Mesendoderm (in vitro differentiated cells): Measurements from ENCODE around the gene GTF2F2.
"Not testable (repeated sequence)": the region's sequence is repeated elsewhere in the genome, so short reads cannot be mapped to it uniquely, and the experiment has no call there.

Experiments
- DNase-seq: peaks from one replicate; pipeline ENCODE4 v3.0.0; 2013
- H2AK5ac ChIP-seq: 2 replicates; pipeline ENCODE4 v1.6.1; 2013; ENCODE audit warnings: low read length, inconsistent platforms
- H2BK120ac ChIP-seq: 2 replicates; pipeline ENCODE4 v1.6.1; 2013; ENCODE audit warnings: low read depth, mild to moderate bottlenecking, low read length, moderate library complexity, mixed read lengths
- H2BK15ac ChIP-seq: replicated peaks from 2 replicates; pipeline ENCODE4 v1.6.1; 2013; ENCODE audit warnings: low read depth, mild to moderate bottlenecking, moderate library complexity
- H2BK5ac ChIP-seq: 2 replicates; pipeline ENCODE4 v1.6.1; 2013; ENCODE audit warnings: low read length, inconsistent platforms
- H3K18ac ChIP-seq: 2 replicates; pipeline ENCODE4 v1.6.1; 2013; ENCODE audit warnings: mild to moderate bottlenecking, low read length, mixed read lengths
- H3K23ac ChIP-seq: one replicate; pipeline ENCODE4 v1.6.1; 2013; ENCODE audit warnings: low read length
- H3K27ac ChIP-seq: 2 replicates; pipeline ENCODE4 v1.5.1; 2013; ENCODE audit warnings: low read depth, mild to moderate bottlenecking, inconsistent platforms, low read length, moderate library complexity
- H3K27me3 ChIP-seq: 2 replicates; pipeline ENCODE4 v1.6.1; 2013; ENCODE audit warnings: low read length, control low read depth, mild to moderate bottlenecking, inconsistent platforms; ENCODE audit not compliant: insufficient read depth, poor library complexity
- H3K36me3 ChIP-seq: 2 replicates; pipeline ENCODE4 v1.6.1; 2013; ENCODE audit warnings: low read length, inconsistent platforms; ENCODE audit not compliant: control insufficient read depth, insufficient read depth
- H3K4ac ChIP-seq: one replicate; pipeline ENCODE4 v1.6.1; 2013; ENCODE audit warnings: low read depth, mild to moderate bottlenecking, low read length, moderate library complexity
- H3K4me1 ChIP-seq: 2 replicates; pipeline ENCODE4 v1.6.1; 2013; ENCODE audit warnings: low read depth, low read length, inconsistent platforms; ENCODE audit not compliant: control insufficient read depth
- H3K4me2 ChIP-seq: 2 replicates; pipeline ENCODE4 v1.6.1; 2013; ENCODE audit warnings: low read length
- H3K4me3 ChIP-seq: 2 replicates; pipeline ENCODE4 v1.5.1; 2013; ENCODE audit warnings: mild to moderate bottlenecking, low read length
- H3K56ac ChIP-seq: one replicate; pipeline ENCODE4 v1.6.1; 2013; ENCODE audit warnings: low read length
- H3K79me1 ChIP-seq: 2 replicates; pipeline ENCODE4 v1.6.1; 2013; ENCODE audit warnings: low read length, inconsistent platforms
- H3K79me2 ChIP-seq: 2 replicates; pipeline ENCODE4 v1.6.1; 2013; ENCODE audit warnings: mild to moderate bottlenecking, low read length; ENCODE audit not compliant: control insufficient read depth, insufficient read depth
- H3K9ac ChIP-seq: 2 replicates; pipeline ENCODE4 v1.6.1; 2013; ENCODE audit warnings: low read length, inconsistent platforms
- H4K5ac ChIP-seq: one replicate; pipeline ENCODE4 v1.6.1; 2013; ENCODE audit warnings: low read length
- H4K8ac ChIP-seq: one replicate; pipeline ENCODE4 v1.6.1; 2013; ENCODE audit warnings: low read depth, mild to moderate bottlenecking, control low read depth, low read length, moderate library complexity
- whole genome bisulfite sequencing: extraction: QIAGEN DNeasy Blood & Tissue Kit; methylation state at CpG from one replicate; pipeline ENCODE4 v1.1.7; 2013; ENCODE audit warnings: low lambda C conversion rate, missing lambda C conversion rate; ENCODE audit not compliant: insufficient coverage; ENCODE audit errors: extremely low coverage; 5-methylcytosine and 5-hydroxymethylcytosine counted together

The GTF2F2 gene

GRCh38 chr13:45292176-45292575, 171.9 kb downstream of the GTF2F2 start:
- Histone ChIP-seq H3K9ac (no peak overlapping the region), H3K56ac (no peak overlapping the region), H3K79me1 (no peaks in the 10 kb centered on the region), H3K4me3 (no peak overlapping the region), H3K36me3 (peaks cover 2% of the 10 kb centered on the region), H3K4me2 (no peak overlapping the region), H3K79me2 (no peaks in the 10 kb centered on the region), H3K27ac (no peak overlapping the region), H2BK120ac (no peak overlapping the region), H3K23ac (no peak overlapping the region), H2BK5ac (no peak overlapping the region), H3K4me1 (no peaks in the 10 kb centered on the region), H2BK15ac (no peak overlapping the region), H4K8ac (no peak overlapping the region), H3K18ac (no peak overlapping the region), H4K5ac (no peak overlapping the region), H3K4ac (no peak overlapping the region), H2AK5ac (no peak overlapping the region), H3K27me3 (no peaks in the 10 kb centered on the region)
- WGBS: no CpG with 5 or more reads among the region's 1 CpG
- DNase-seq: no peak

GRCh38 chr13:45295536-45295935, 175.2 kb downstream of the GTF2F2 start:
- H2BK5ac ChIP-seq: no peak overlapping the region
- no peak overlapping the region for H4K8ac ChIP-seq
- H3K23ac ChIP-seq: no peak overlapping the region
- peaks cover 2% of the 10 kb centered on the region for H3K36me3 ChIP-seq
- no peak for DNase-seq
- no peak overlapping the region for H2BK120ac ChIP-seq
- no peak overlapping the region for H2BK15ac ChIP-seq
- H3K79me1 ChIP-seq: no peaks in the 10 kb centered on the region
- no peak overlapping the region for H3K4ac ChIP-seq
- H4K5ac ChIP-seq: no peak overlapping the region
- H2AK5ac ChIP-seq: no peak overlapping the region
- no peak overlapping the region for H3K9ac ChIP-seq
- H3K18ac ChIP-seq: no peak overlapping the region
- H3K79me2 ChIP-seq: no peaks in the 10 kb centered on the region
- H3K4me3 ChIP-seq: no peak overlapping the region
- no peak overlapping the region for H3K4me2 ChIP-seq
- H3K4me1 ChIP-seq: peaks cover 2% of the 10 kb centered on the region
- no CpG with 5 or more reads among the region's 7 CpGs for WGBS
- no peak overlapping the region for H3K56ac ChIP-seq
- H3K27me3 ChIP-seq: no peaks in the 10 kb centered on the region
- no peak overlapping the region for H3K27ac ChIP-seq

GRCh38 chr13:45296259-45296658, 175.9 kb downstream of the GTF2F2 start:
- H2BK120ac ChIP-seq: no peak overlapping the region
- DNase-seq: no peak

GRCh38 chr13:45297456-45298205, 177.3 kb downstream of the GTF2F2 start:
- WGBS: no CpG with 5 or more reads among the region's 7 CpGs

More at GRCh38 chr13:45296259-45296658, 175.9 kb downstream of the GTF2F2 start:
- no peaks in the 10 kb centered on the region for H3K27me3 ChIP-seq
- H3K79me1 ChIP-seq: no peaks in the 10 kb centered on the region
- H2BK15ac ChIP-seq: no peak overlapping the region
- H4K8ac ChIP-seq: no peak overlapping the region
- H3K79me2 ChIP-seq: no peaks in the 10 kb centered on the region
- H3K36me3 ChIP-seq: peaks cover 2% of the 10 kb centered on the region
- no peak overlapping the region for H4K5ac ChIP-seq
- no peak overlapping the region for H3K9ac ChIP-seq
- no peak overlapping the region for H3K27ac ChIP-seq
- H3K4me1 ChIP-seq: peaks cover 4% of the 10 kb centered on the region
- no peak overlapping the region for H2AK5ac ChIP-seq
- H2BK5ac ChIP-seq: no peak overlapping the region
- no peak overlapping the region for H3K4ac ChIP-seq
- no peak overlapping the region for H3K18ac ChIP-seq
- H3K23ac ChIP-seq: no peak overlapping the region
- no peak overlapping the region for H3K4me3 ChIP-seq
- H3K4me2 ChIP-seq: no peak overlapping the region
- no peak overlapping the region for H3K56ac ChIP-seq

GRCh38 chr13:45298206-45298505, 177.8 kb downstream of the GTF2F2 start:
- no peak for DNase-seq

More at GRCh38 chr13:45297456-45298205, 177.3 kb downstream of the GTF2F2 start:
- Histone ChIP-seq H2AK5ac (no peak overlapping the region), H4K5ac (no peak overlapping the region), H2BK5ac (no peak overlapping the region), H3K4ac (no peak overlapping the region), H2BK15ac (no peak overlapping the region), H3K4me1 (peaks cover 4% of the 10 kb centered on the region), H3K4me3 (no peak overlapping the region), H3K27ac (no peak overlapping the region), H3K4me2 (no peak overlapping the region), H3K27me3 (no peaks in the 10 kb centered on the region), H4K8ac (no peak overlapping the region), H3K79me1 (no peaks in the 10 kb centered on the region), H3K36me3 (no peaks in the 10 kb centered on the region), H2BK120ac (no peak overlapping the region), H3K18ac (no peak overlapping the region), H3K9ac (no peak overlapping the region), H3K56ac (no peak overlapping the region), H3K79me2 (no peaks in the 10 kb centered on the region), H3K23ac (no peak overlapping the region)
- DNase-seq: no peak

GRCh38 chr13:45298550-45298949, 178.2 kb downstream of the GTF2F2 start:
- H2BK120ac ChIP-seq, DNase-seq, H3K4me1 ChIP-seq, H3K9ac ChIP-seq, H2BK5ac ChIP-seq, H2BK15ac ChIP-seq, H3K4me2 ChIP-seq, H3K27ac ChIP-seq, H4K5ac ChIP-seq, H3K79me1 ChIP-seq, H4K8ac ChIP-seq, H3K79me2 ChIP-seq, H3K27me3 ChIP-seq, H3K18ac ChIP-seq, H3K36me3 ChIP-seq, H2AK5ac ChIP-seq, H3K56ac ChIP-seq, H3K4me3 ChIP-seq, H3K4ac ChIP-seq, H3K23ac ChIP-seq: not testable (repeated sequence)
- no CpG with 5 or more reads among the region's 3 CpGs for WGBS

More at GRCh38 chr13:45298206-45298505, 177.8 kb downstream of the GTF2F2 start:
- no peak overlapping the region for H2BK120ac ChIP-seq
- peaks cover 4% of the 10 kb centered on the region for H3K4me1 ChIP-seq
- H2AK5ac ChIP-seq: no peak overlapping the region
- no peak overlapping the region for H3K27ac ChIP-seq
- H4K5ac ChIP-seq: no peak overlapping the region
- H3K4ac ChIP-seq: no peak overlapping the region
- H3K36me3 ChIP-seq: no peaks in the 10 kb centered on the region
- H3K79me2 ChIP-seq: no peaks in the 10 kb centered on the region
- no peak overlapping the region for H3K18ac ChIP-seq
- H3K56ac ChIP-seq: no peak overlapping the region
- H3K4me3 ChIP-seq: no peak overlapping the region
- H3K4me2 ChIP-seq: no peak overlapping the region
- H2BK15ac ChIP-seq: no peak overlapping the region
- H3K9ac ChIP-seq: no peak overlapping the region
- no peaks in the 10 kb centered on the region for H3K27me3 ChIP-seq
- H3K23ac ChIP-seq: no peak overlapping the region
- H4K8ac ChIP-seq: no peak overlapping the region
- WGBS: no CpG with 5 or more reads among the region's 2 CpGs
- no peak overlapping the region for H2BK5ac ChIP-seq
- H3K79me1 ChIP-seq: no peaks in the 10 kb centered on the region
